Mucosa of stomach (tissue), 1 donor: ENCODE results near the gene FZD4.
A peak's percentile ranks its signal among the peaks of the same experiment; 100 is the strongest.
"Not testable (repeated sequence)": the region's sequence is repeated elsewhere in the genome, so short reads cannot be mapped to it uniquely, and the experiment has no call there.

ENCODE experiments used
- H3K27me3 ChIP-seq: one replicate; pipeline ENCODE4 v1.7.0; 2013; ENCODE audit warnings: mild to moderate bottlenecking, low read length; ENCODE audit not compliant: control insufficient read depth, insufficient read depth
- H3K36me3 ChIP-seq: one replicate; pipeline ENCODE4 v1.7.0; 2013; ENCODE audit warnings: low read length; ENCODE audit not compliant: control insufficient read depth, insufficient read depth
- H3K4me1 ChIP-seq: one replicate; pipeline ENCODE4 v1.7.0; 2013; ENCODE audit warnings: mild to moderate bottlenecking, low read length; ENCODE audit not compliant: control insufficient read depth, insufficient read depth
- H3K4me3 ChIP-seq: one replicate; pipeline ENCODE4 v1.7.0; 2013; ENCODE audit warnings: low read length
- H3K9ac ChIP-seq: one replicate; pipeline ENCODE4 v1.7.0; 2013; ENCODE audit warnings: mild to moderate bottlenecking, low read length, moderate library complexity
- H3K9me3 ChIP-seq: one replicate; pipeline ENCODE4 v1.7.0; 2013; ENCODE audit warnings: mild to moderate bottlenecking, low read length, moderate library complexity; ENCODE audit not compliant: control insufficient read depth
- donor health status: Pancreatic carcinoma.

The FZD4 gene

GRCh38 chr11:86957976-86958646 is 2.9 kb upstream of the FZD4 start:
- Histone ChIP-seq H3K27me3 (no peaks in the 10 kb centered on the region), H3K9ac (no peak overlapping the region), H3K4me3 (no peak overlapping the region), H3K9me3 (no peaks in the 10 kb centered on the region), H3K36me3 (no peaks in the 10 kb centered on the region), H3K4me1 (peaks cover 9% of the 10 kb centered on the region)

DNA sequence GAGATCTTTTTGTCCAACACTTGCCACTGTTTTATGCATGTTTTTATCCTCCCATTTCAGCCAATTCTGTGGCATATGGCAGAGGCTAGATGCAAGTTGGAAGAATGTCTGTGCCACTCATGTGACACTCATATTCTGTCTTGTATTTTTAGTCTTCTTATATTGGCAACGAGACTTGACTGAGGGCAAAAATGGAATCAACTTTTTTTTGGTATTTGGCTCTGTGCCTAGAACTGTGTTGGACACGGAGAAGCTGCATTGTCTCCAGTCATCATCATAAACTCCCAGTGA is 1.7 kb upstream of the FZD4 start:
- Histone ChIP-seq H3K4me3 (no peak overlapping the region), H3K4me1 (peaks cover 9% of the 10 kb centered on the region), H3K9me3 (no peaks in the 10 kb centered on the region), H3K36me3 (no peaks in the 10 kb centered on the region), H3K27me3 (no peaks in the 10 kb centered on the region), H3K9ac (no peak overlapping the region)

- peaks cover 9% of the 10 kb centered on the region for H3K4me1 ChIP-seq
These were observed 159 bp downstream of the FZD4 start for GRCh38 chr11:86955111-86955360.

DNA sequence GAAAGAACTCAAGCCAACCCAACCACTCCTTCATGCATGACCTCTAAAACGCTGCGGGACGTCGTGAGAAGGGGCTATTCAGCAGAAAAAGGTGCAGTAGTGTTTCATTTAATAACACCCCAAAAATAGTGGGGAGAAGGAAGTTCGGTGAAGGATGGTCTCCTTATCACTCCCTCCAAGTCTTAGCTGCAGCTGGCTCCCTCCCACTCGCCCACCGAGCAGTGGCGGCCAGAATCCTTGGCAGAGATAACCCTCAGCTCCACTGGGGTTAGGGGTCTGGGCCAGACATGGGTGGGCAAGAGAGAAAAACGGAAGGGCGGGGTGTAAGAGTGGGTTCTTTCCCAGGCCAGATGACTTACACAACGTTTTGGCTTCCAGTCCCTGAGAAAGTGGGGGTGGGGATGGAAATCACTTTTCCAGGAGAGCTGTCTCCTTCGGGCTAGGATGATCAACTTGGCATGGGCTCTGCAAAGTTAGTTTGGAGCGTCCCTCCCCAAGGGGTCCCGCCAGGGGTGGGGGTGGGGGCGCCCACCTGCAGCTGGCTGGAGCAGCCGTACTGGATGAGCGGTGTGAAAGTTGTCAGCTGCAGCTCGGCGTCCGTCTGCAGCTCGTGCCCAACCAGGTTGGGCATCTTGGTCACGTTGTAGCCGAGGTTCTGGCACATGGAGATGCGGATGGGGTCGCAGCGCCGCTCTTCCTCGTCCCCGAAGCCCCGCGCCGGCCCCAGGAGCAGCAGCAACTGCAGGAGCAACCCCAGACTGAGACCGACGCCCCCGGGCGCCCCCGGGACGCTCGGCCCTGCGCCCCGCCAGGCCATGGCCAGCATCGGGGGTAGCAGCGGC is 705 bp downstream of the FZD4 start:
- no peaks in the 10 kb centered on the region for H3K9me3 ChIP-seq
- peaks cover 9% of the 10 kb centered on the region for H3K4me1 ChIP-seq
- no peaks in the 10 kb centered on the region for H3K36me3 ChIP-seq
- peak overlapping the region; percentile 57 for H3K9ac ChIP-seq
- peak overlapping the region; percentile 46 for H3K4me3 ChIP-seq
- no peaks in the 10 kb centered on the region for H3K27me3 ChIP-seq

More at GRCh38 chr11:86955111-86955360, 159 bp downstream of the FZD4 start:
- no peaks in the 10 kb centered on the region for H3K36me3 ChIP-seq
- no peaks in the 10 kb centered on the region for H3K27me3 ChIP-seq
- H3K9me3 ChIP-seq: no peaks in the 10 kb centered on the region
- peak overlapping the region; percentile 46 for H3K4me3 ChIP-seq
- peak overlapping the region; percentile 57 for H3K9ac ChIP-seq

DNA sequence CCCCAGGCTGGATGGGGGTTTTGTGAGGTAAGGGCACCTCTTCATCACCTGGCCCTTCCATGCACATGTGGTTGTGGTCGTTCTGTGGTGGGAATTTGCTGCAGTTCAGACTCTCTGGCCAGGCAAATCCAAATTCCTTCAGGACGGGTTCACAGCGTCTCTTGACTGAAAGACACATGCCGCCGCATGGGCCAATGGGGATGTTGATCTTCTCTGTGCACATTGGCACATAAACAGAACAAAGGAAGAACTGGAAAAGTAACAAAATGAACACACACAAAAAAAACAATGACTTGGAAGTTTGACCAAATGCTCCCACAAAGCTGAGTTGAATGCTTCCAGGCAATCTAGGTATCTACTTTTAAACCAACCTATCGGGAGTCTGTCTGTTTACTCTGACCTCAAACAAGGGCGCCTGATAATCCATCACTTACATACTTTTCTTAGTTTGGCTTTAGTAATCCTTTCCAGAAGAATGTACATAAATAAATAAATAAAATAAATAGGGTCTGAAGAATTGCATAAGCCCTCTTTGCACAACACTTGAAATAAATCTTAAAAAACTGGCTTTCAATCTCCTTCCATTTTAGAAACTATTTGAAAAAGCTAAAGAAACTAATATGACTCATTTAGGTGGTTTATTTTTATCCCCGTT is 2.8 kb downstream of the FZD4 start:
- Histone ChIP-seq H3K36me3 (no peaks in the 10 kb centered on the region), H3K9me3 (no peaks in the 10 kb centered on the region), H3K4me1 (peaks cover 9% of the 10 kb centered on the region), H3K9ac (no peak overlapping the region), H3K27me3 (no peaks in the 10 kb centered on the region), H3K4me3 (no peak overlapping the region)

GRCh38 chr11:86951706-86952105 is 3.5 kb downstream of the FZD4 start:
- Histone ChIP-seq H3K36me3 (no peaks in the 10 kb centered on the region), H3K9ac (no peak overlapping the region), H3K27me3 (no peaks in the 10 kb centered on the region), H3K9me3 (no peaks in the 10 kb centered on the region), H3K4me1 (peaks cover 9% of the 10 kb centered on the region), H3K4me3 (no peak overlapping the region)

DNA sequence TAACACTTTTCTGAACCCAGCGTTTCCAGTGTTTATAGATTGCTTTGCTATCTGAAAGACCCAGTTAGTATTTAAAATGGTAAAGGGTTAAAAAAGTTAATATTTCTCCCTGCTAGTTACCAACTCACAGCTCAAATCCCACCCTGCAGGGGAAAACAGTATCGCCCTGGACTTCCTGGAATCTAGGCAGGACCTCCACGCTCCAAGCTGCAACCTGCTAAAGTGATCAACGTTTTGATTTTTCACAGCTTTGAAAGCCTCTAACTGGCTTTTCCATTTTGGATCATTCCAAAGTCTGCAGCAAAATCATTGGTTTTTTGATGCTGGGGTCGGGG is 4.6 kb downstream of the FZD4 start:
- Histone ChIP-seq H3K27me3 (no peaks in the 10 kb centered on the region), H3K9ac (no peak overlapping the region), H3K4me1 (peaks cover 9% of the 10 kb centered on the region), H3K36me3 (no peaks in the 10 kb centered on the region), H3K9me3 (no peaks in the 10 kb centered on the region), H3K4me3 (no peak overlapping the region)

- Histone ChIP-seq H3K9me3 (no peaks in the 10 kb centered on the region), H3K27me3 (no peaks in the 10 kb centered on the region), H3K4me1 (peaks cover 9% of the 10 kb centered on the region), H3K36me3 (no peaks in the 10 kb centered on the region), H3K4me3 (no peak overlapping the region), H3K9ac (no peak overlapping the region)
These were observed 5.1 kb downstream of the FZD4 start for GRCh38 chr11:86949995-86950660.

DNA sequence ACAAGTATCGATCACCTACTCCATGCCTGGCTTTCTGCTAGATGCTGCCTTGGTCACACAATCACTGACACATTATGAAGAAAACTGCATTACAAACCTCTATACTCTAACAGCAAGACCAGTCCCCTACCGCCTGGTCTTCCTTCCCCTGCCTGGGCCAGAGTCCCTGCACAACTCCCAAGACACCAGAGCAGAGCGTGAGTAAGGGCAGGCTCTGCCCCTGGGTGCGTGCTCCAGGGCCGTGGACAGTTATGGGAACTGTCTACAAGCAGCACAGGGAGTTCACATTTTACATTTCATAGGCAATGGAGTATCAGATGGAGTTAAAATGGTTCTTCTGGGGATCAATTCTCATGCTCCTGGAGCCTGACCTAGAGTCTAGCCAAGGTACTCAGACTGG is 6.5 kb downstream of the FZD4 start:
- no peak overlapping the region for H3K4me3 ChIP-seq
- no peaks in the 10 kb centered on the region for H3K9me3 ChIP-seq
- H3K27me3 ChIP-seq: no peaks in the 10 kb centered on the region
- no peak overlapping the region for H3K9ac ChIP-seq
- no peaks in the 10 kb centered on the region for H3K4me1 ChIP-seq
- no peaks in the 10 kb centered on the region for H3K36me3 ChIP-seq

GRCh38 chr11:86947541-86947940 is 7.7 kb downstream of the FZD4 start:
- Histone ChIP-seq H3K9me3 (no peaks in the 10 kb centered on the region), H3K4me1 (no peaks in the 10 kb centered on the region), H3K9ac (no peak overlapping the region), H3K27me3 (no peaks in the 10 kb centered on the region), H3K4me3 (no peak overlapping the region), H3K36me3 (no peaks in the 10 kb centered on the region)

GRCh38 chr11:86943505-86943904 is 11.7 kb downstream of the FZD4 start:
- not testable (repeated sequence) for H3K9me3 ChIP-seq, H3K36me3 ChIP-seq, H3K4me3 ChIP-seq, H3K9ac ChIP-seq, H3K27me3 ChIP-seq
- H3K4me1 ChIP-seq: peaks cover 20% of the 10 kb centered on the region

DNA sequence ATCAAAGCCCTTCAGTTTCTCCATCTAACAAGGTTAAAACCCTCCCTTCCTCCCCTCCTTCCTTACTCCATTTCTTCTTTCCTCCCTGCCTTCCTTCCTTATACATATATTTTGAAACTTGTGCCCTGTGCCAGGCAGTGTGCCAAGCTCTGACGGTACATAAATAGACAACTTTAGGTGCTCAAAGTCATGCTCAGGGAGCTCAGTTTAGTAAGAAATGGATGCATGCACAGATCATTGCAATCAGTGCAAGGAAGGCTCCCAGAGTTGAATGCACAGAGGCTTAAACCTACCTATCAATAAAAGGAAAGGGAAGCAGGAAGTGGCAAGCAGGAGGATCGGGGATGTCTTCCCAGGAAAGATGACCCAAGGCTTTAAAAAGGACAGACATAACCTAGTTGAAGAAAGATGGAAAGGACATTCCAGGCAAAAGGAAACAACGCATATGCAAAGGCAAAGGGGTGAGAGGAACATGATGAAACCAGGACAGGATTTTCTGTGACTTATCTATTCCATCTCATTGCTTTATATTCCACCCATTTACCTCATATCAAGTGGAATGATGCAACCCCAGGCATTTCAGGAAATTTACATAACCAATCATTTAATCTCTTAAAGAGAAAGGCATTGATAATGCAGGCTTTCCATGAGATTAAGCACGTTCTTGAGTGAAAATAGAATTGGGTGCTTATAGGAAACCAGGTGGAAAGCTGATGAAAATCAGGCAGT is 13.2 kb downstream of the FZD4 start:
- H3K4me1 ChIP-seq: peaks cover 20% of the 10 kb centered on the region
- no peak overlapping the region for H3K9ac ChIP-seq
- H3K9me3 ChIP-seq: no peaks in the 10 kb centered on the region
- no peaks in the 10 kb centered on the region for H3K36me3 ChIP-seq
- H3K4me3 ChIP-seq: no peak overlapping the region
- no peaks in the 10 kb centered on the region for H3K27me3 ChIP-seq
